GM18870 (cell line): ENCODE results near the gene CTCF.

Experiments used
- ATAC-seq: cut with Tn5 transposase; IDR thresholded peaks from one replicate; pipeline ENCODE4 v1.9.1; 2021; ENCODE audit warnings: moderate library complexity; ENCODE audit not compliant: unreplicated experiment

The CTCF gene

DNA sequence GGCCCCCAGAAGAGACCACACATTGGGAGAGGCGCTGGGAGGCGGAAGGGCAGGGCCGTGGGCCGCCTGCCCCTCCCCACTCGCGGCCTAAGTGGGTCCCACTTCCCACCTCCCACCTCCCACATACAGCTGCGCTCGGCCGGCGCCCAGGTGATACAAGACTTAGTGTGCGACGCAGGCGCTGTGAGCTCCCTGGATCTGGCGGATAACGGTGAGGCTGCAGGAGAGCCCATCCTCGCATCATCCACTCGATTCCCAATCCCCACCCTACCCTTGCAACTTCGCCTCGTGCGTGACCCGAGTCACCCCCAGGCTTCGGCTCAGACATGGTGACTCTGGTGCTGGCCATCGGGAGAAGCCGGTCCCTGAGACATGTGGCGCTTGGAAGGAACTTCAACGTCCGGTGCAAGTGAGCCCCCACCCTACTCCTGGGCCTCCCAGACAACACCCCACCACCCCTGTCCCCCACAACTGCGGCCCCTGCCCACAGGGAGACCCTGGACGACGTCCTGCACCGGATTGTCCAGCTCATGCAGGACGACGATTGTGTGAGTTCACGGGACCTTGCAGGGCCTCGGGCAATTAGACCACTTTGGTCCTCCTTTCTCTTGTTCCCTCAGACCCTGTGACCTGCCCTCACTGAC lies 86.6 kb downstream of the CTCF start:
- ATAC-seq = no peak

DNA sequence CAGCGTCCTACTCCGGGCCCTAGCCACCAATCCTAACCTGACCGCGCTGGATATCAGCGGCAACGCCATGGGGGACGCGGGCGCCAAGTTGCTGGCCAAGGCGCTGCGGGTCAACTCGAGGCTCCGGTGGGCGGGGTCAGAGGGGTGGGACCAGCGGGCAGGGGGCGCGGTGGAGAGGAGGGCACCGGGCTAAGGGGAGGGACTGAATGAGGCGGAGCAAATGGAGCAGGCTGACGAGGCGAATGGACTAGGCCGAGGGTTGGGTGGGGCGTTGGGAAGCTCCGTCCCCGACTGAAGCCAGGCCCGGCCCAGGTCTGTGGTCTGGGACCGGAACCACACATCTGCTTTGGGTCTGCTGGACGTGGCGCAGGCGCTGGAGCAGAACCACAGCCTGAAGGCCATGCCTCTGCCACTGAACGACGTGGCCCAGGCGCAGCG lies 87.2 kb downstream of the CTCF start:
- no peak for ATAC-seq

DNA sequence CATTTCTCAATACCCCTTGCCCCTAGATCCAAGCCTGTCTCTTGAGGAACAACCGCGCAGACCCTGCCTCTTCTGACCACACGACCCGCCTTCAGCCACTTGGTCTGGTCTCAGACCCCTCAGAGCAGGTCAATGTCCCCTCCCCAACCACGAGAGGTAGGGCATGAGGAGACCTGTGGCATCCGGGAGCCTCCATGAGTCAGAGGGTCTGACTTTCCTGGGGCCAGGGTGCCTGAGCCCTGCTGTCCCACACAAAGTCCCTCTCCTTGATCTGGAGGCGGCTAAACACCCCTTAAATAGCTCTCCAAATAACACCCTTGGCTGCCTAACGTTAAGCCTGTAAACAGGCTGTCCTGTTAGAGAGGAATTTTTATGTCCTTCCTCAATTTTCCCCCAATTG lies 87.7 kb downstream of the CTCF start:
- ATAC-seq = no peak

DNA sequence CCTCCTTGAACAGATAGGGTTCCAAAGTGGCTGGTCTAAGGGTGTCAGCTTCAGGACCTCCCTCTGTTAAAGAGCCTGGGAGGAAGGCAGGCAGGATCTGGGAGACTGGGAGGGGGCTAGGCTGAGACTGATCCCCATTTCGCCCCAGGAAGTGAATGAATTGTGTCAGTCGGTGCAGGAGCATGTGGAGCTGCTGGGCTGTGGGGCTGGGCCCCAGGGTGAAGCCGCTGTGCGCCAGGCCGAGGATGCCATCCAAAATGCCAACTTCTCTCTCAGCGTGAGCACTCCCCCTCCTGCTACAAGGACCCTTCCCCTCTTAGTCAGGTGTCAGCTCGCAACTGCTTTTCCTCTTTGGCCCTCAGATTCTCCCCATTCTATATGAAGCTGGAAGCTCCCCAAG lies 88.7 kb downstream of the CTCF start:
- ATAC-seq = no peak

DNA sequence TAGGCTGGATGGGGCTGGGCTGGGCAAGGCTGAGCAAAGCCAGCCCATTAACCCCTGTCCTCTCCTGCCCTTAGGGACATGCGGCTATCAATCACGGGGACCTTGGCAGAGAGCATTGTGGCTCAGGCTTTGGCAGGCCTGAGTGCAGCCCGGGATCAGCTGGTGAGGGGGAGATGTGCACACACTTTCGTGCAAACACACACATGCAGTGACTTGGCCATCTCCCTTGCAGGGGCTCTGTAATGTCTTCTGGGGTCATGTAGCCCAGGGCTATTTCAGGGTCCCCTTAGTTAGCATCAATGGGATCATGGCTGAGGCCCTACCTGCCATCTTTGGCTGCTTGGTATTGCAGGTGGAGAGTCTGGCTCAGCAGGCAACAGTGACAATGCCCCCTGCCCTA lies 89.5 kb downstream of the CTCF start:
- ATAC-seq = no peak

DNA sequence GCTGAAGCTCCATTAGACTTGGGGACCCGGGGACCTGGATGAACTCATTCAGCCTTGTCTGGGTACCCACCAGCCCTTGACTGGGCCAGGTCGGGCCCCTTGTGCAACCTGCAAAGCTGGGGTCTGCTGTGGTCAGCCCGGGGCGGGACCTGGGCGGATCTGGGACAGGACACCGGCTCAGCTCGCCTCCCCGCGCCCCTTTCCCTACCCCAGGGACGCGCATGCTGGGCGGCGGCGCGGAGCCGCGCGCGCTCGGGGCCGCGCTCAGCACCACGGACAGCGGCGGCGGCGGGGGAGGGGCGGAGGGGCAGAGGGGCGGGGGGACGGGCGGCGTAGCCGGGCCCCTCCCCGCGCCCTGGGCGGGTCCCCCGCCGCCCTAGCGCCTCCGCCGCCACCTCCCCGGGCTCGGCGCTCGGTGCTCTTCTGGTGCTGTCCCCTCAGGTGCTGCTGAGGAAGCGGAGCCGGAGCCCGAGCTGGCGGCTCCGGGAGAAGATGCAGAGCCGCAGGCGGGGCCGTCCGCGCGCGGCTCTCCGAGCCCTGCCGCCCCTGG lies 90.3 kb downstream of the CTCF start:
- ATAC-seq = no peak

DNA sequence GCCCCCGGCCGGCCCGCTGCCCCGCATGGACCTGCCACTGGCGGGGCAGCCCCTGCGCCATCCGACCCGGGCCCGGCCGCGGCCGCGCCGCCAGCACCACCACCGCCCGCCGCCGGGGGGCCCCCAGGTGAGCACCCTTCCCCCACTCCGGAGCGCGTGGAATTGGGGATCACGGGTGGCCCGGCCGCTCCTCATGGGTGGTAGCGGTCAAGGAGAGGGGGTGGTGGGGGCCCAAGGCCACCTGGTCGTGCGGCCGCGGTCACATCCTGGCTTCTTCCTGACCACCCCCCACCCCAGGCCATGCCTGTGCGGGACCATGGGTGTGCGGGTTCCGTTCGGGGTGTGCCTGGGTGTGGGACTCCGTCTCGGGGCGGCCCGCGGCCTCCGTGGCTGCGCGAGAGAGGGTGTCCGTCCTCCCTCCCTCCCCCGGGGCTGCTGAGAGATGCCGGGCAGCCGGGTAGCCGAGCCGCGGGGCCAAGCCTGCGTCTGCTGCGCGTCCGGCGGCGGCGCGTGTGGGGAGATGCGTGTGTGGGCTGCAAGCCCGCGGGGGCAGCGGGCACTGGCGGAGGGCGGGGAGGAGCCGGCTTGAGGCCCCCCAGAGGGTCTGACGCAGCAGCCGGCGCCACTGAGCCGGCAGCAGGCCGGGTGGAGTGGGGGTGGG lies 90.9 kb downstream of the CTCF start:
- ATAC-seq = no peak

DNA sequence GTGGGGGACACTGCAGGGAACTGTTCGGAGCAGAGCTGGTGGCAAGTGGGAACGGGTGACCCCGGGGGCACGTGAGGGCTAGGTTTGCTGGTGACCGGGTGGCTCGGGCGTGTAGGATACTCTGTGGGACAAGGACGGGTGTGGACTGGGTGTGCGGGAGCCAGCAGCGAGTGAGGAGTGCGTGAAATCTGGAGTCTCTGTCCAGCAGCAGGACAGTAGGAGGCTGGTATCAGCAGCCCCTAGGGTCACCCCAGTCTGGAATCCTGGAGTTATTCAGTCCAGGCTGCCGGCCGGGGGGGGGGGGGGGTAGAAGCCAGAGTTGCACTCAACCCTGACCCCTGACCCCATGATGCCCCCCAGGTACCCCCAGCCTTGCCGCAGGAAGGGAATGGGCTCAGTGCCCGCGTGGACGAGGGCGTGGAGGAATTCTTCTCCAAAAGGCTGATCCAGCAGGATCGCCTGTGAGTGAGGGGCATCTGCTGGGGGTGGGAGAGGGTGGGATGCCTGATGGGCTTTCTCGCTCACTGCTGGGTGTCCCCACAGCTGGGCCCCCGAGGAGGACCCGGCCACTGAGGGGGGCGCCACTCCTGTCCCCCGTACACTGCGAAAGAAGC lies 91.6 kb downstream of the CTCF start:
- ATAC-seq = no peak

DNA sequence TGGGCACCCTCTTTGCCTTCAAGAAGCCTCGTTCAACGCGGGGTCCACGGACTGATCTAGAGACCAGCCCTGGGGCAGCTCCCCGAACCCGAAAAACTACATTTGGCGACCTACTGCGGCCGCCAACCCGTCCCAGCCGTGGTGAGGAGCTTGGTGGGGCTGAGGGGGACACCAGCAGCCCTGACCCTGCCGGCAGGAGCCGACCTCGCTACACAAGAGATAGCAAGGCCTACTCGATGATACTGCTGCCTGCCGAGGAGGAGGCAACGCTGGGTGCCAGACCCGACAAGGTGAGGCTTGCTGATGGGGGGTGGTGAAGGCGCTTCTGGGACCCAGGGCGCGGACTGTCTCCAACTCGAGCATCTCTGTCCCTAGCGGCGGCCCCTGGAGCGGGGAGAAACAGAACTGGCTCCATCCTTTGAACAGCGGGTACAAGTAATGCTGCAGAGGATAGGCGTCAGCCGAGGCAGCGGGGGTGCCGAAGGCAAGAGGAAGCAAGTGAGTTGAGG lies 92.1 kb downstream of the CTCF start:
- no peak for ATAC-seq

DNA sequence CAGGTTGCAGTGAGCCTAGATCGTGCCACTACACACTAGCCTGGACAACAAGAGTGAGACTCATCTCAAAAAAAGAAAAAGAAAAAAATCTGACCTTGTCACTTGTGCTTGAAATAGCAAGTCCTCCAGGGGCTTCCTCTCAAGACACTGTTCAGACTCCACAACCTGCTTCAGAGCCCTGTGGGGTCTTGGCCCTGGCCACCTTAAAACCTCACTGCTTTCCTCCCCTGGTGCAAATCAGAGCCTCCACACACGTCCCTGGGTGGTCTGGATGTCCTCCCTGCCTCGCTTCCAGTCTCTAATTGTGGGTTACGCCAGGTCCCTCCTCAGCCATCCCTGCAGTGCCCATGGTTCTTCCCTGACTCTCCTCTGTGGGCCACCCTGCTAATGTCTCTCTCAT lies 93.0 kb downstream of the CTCF start:
- ATAC-seq = no peak

DNA sequence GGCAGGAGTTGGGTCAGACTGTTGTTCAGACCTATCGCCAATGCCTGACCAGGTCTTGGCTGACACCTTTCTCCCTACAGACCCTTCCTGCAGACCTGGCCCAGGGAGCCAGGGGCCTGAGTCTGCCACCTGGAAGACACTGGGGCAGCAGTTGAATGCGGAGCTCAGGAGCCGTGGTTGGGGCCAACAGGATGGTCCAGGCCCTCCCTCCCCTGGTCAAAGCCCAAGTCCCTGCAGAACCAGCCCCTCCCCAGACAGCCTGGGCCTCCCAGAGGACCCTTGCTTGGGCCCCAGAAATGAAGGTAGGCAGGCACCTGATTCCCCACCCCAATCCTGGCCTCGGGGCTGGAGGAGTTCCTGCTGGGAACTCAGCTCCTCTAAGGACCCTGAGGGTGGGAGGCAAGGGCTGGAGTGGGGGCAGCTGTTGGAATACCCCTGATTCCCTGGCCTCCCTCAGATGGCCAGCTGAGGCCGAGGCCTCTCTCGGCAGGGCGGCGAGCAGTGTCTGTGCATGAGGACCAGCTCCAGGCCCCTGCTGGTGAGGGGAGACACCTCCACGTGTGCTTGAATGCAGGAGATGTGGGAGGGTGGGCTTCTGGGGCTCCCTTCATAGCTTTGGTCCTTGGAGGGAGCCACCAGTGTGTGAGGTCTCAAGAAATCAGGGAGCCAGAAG lies 94.2 kb downstream of the CTCF start:
- ATAC-seq = no peak

DNA sequence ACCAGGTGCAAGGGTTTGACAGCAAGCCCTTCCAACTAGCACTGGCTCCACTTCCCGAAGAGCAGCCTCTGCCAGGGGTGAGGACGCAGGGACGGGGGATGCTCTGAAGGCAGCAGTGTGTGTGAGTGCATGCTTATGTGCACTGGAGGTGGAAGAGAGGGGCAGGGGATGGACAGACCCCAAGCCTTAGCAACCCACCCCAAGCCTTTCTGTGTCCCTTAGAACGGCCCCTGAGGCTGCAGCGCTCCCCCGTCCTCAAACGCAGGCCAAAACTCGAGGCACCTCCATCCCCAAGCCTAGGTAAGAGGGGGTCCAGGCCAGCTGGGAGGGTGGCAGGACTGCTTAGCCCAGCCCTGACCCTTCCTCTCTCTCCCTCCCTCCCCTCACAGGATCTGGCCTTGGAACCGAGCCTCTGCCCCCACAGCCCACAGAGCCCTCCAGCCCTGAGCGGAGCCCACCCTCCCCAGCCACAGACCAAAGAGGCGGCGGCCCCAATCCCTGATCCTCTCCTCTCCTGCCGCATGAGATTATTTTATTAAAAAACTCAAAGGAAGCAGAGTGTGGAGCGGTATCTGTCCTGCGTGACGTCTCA lies 94.8 kb downstream of the CTCF start:
- no peak for ATAC-seq

DNA sequence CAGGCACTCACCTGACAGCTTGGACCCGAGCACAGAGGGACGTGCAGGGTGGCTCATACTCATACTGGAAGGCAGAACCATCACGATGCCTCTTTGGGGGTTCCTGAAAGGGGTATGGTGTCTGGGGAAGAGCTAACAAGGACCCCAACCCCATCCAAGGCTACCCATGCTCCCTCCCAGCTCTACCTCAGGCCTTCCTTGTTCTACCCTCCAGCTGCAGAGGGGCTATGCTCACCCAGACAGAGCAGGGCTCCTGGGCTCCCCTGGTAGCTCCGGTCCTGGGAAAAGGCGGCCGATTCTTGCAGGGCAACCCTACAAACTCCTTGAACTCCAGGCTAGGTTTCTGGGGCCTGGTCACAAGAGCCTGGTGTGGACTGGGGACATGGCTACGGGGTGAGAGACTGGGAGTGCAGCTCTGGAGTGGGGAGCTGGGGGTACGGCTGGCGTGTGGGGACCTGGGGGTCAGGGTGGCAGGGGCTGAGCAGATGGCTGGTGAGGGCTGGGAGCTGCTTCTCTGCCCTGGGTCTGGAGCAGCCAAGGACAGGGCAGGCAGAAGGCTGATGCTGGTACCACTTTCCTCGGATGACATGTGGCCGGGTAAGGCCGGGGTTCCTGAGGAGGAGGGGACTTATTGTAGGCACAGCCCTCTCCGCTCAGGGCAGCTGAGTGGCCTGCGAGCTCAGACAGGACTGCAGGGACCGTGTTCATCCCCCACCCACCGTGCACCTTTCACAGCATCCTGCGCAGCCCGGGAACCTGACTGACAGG lies 95.6 kb downstream of the CTCF start:
- no peak for ATAC-seq

DNA sequence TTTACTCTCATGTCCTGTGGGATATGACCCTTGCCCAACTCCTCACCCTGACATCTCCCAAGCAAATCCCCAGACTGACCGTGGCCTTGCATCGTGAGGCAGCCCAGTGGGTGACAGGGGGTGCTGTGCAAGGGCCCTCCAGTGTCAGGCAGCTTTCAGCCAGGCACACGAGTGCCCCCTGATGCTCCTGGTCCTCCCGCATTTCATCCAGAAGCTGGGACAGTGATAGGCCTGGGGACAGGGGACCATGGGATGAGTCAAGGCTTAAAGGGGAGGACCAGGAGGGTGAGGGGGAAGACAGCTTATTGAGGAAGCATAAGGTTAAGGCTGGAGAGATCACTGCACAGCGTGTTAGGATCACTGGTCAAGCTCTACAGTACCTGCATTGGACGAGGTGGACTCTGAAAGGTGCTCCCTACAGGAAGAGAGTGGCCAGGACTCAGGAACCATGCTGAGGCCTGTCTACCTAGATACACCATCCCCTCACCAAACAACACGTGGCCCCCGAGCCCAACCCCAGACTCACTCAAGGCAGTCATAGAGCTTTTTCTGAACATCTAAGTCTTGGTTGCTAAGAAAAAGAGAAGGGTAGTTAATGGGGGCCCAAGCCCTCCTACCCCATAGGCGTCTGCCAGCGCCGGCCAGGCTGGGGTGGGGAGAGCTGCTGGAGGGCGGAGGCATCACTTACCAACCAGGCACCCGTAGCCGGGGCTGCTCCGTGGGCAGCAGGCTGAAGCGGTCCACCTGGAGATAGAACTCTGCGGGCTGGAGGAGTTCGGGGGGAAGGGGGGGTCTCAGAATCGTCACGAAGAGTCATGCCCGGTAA lies 96.7 kb downstream of the CTCF start:
- no peak for ATAC-seq

DNA sequence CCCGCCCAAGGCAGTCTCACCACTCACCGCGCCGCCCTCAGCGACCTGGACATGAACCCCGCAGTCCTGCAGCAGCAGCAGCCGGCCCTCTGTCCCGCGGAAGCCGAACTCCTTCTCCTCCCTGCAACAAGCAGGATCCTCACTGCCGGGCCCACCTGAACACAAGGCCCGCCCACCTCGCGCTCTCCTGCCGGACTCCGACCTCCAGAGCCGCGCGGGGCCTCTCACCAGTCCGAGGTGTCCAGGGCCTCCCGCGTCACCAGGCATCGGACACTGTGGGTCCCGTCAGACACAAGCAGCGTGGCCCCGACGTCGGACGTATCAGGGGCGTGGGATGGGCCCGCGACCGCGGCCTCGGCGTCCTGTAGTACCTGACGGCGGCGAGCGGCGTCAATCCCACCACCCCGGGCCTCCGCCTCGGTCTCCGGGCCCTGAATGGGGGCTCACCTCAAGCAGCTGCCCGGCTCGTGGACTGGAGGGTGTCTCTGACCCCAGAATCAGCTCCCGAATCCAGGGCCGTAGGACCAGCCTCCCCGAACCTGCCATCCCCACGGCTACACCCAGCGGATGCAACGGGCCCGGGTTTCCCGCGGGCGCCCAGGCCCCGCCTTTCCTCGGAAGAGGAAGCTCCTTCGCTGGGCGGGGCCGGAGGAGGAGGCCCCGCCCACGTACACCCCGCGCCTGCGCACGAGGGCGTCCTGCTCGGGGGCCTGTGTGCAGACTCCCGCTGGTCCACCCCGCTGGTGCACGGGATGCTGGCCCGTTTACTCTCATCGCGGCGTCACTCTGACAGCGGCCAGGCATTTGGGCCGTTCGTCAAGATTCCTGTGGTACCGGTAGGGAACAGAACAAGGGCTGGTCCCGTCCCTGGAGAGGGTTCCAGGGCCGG lies 97.6 kb downstream of the CTCF start, which contains the start of gene ACD:
Gene ACD, minus strand, starts transcription at position 586 of the 889 bp plus-strand sequence. Its CDS starts 40 bp downstream, at position 546.
- ATAC-seq = peak; percentile 39

DNA sequence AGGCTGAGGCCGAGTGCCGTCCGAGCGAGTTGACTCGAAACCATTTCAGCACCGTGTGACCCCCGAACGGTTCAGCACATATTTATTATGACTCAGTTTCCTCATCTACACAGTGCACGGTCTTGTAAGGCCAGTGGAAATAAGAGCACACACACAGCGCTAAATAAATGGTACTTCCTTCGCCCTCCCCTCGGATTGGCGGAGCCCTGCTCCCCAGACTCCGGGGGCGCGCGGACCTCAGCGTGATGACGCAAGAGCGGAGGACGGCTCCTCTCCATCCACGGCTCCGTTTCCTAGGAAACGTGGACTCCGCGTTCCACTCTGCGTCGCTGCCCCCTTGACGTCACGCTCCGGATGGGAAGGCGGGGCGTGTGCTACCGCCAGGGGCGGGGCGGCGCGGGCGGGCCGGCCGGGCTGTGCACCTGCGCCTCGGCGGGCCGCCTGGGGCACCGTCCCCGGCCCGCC lies 98.3 kb downstream of the CTCF start, which contains the start of gene PARD6A:
Gene PARD6A, plus strand, starts transcription at position 397 of the 465 bp plus-strand sequence. CDS start 79 bp downstream, outside the sequence.
- ATAC-seq = peak; percentile 47

DNA sequence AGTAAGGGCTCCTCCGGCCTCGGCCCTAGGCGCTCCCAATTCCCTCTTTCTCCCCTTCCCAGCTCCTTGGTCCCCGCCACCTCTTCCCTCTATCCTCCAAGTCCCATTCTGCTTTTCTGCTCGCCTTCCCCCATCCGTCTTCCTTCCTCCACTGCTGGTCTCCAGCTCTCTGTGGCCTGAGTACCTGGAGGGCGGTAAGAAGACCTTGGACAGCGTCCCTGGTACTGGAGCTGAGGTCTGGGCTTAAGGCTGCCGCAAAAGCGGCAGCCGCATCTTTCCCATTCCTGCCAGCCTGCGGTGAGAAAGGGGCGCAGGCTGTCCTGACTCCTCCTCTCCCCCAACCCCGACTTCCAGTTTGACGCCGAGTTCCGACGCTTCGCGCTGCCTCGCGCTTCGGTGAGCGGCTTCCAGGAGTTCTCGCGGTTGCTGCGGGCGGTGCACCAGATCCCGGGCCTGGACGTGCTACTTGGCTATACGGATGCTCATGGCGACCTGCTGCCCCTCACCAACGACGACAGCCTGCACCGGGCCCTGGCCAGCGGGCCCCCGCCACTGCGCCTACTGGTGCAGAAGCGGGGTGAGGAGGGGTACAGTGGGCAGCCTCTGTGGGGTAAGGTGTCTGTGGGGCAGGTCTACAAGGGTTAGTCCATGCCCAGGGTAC lies 98.9 kb downstream of the CTCF start:
- ATAC-seq = no peak
